ENCODE results near the gene CASP6.

DNA sequence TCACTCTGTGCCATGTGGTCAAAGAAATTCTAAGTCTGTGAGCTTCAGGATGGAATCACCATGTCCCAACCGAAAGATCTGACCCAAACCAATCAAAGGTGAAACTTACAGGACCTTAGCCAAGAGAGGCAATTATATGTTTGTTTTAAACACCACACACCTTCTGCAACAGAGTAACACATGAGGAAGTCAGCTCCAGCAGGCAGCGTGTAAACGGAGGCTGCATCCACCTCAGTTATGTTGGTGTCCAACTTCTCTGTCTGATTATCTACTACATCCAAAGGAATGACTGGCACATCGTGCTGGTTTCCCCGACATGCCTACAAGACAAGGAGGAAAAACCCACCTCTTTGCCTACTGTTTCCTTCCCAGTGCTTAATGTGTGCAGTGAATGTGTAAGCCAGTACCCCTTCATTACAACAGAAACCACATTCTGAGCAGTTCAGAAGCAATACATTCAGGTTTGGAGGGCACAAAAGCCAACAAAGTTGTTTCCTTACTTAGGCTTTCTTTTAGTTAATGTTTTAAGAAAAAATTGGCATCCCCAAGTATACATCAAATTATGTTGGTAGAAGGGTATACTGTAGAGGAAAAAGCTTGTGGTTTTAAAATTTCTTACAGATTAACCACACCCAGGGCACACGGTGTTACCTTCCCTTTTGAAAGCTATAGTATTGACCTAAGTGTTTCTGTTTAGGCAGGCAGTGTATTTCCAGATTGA lies 12.4 kb downstream of the CASP6 start:
- TF ChIP-seq POLR2AphosphoS5 (IDR thresholded peaks at IDR 0.05), result no peak
- TF ChIP-seq, protein P1, sequence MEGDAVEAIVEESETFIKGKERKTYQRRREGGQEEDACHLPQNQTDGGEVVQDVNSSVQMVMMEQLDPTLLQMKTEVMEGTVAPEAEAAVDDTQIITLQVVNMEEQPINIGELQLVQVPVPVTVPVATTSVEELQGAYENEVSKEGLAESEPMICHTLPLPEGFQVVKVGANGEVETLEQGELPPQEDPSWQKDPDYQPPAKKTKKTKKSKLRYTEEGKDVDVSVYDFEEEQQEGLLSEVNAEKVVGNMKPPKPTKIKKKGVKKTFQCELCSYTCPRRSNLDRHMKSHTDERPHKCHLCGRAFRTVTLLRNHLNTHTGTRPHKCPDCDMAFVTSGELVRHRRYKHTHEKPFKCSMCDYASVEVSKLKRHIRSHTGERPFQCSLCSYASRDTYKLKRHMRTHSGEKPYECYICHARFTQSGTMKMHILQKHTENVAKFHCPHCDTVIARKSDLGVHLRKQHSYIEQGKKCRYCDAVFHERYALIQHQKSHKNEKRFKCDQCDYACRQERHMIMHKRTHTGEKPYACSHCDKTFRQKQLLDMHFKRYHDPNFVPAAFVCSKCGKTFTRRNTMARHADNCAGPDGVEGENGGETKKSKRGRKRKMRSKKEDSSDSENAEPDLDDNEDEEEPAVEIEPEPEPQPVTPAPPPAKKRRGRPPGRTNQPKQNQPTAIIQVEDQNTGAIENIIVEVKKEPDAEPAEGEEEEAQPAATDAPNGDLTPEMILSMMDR (IDR thresholded peaks at IDR 0.05), result no peak
- no peak for TF ChIP-seq POLR2A (IDR thresholded peaks at IDR 0.05)
